WTC11 (cell line): ENCODE measurements around the gene DDX10. TPM values are rescaled to one million over a fixed set of nuclear protein-coding genes. Genes with fewer than 3 reads are reported as not detected.
A peak's percentile ranks its signal among the peaks of the same experiment; 100 is the strongest.

Source experiments
- ATAC-seq: fragments of 200-7000 bp; cut with Tn5 transposase; 2 replicates; pipeline ENCODE4 v1.10.0; 2021; ENCODE audit warnings: mild to moderate bottlenecking, moderate library complexity
- CTCF ChIA-PET: fragments of 300-600 bp; sonication (Branson Sonifier 250); formaldehyde crosslinking; loops from one replicate; lab custom pipeline; 2021; ENCODE audit warnings: antibody characterized with exemption; lab: Charles Lee
- POLR2A ChIA-PET: fragments of 350-600 bp; sonication (Branson Sonifier 250); formaldehyde crosslinking; loops from one replicate; lab custom pipeline; 2021; ENCODE audit warnings: antibody characterized with exemption; lab: Charles Lee
- DNase-seq: peaks from one replicate; pipeline ENCODE4 v3.0.0; 2021; ENCODE audit warnings: low spot score
- H3K27ac Mint-ChIP-seq: 2 replicates; pipeline ENCODE4 v1.8.0; 2021; ENCODE audit warnings: mixed read lengths
- H3K27me3 Mint-ChIP-seq: 2 replicates; pipeline ENCODE4 v1.8.0; 2021; ENCODE audit warnings: low read depth, mild to moderate bottlenecking, moderate library complexity, mixed read lengths
- H3K36me3 Mint-ChIP-seq: 2 replicates; pipeline ENCODE4 v1.8.0; 2021; ENCODE audit warnings: mixed read lengths
- H3K4me1 Mint-ChIP-seq: 2 replicates; pipeline ENCODE4 v1.8.0; 2022; ENCODE audit warnings: mixed read lengths
- H3K4me3 Mint-ChIP-seq: 2 replicates; pipeline ENCODE4 v1.8.0; 2021; ENCODE audit warnings: mild to moderate bottlenecking, moderate library complexity, mixed read lengths
- H3K9me3 Mint-ChIP-seq: 2 replicates; pipeline ENCODE4 v1.8.0; 2021; ENCODE audit warnings: mixed read lengths
- AFF4 ChIP-seq: sonication (generic); formaldehyde crosslinking; IDR thresholded peaks from 2 replicates; pipeline ENCODE4 v1.8.1; 2023; ENCODE audit warnings: mild to moderate bottlenecking, missing genetic modification reagents, borderline replicate concordance
- AR ChIP-seq: fragments of 250-450 bp; sonication (Bioruptor Pico); IDR thresholded peaks from 2 replicates; pipeline ENCODE4 v1.9.0; 2021; ENCODE audit warnings: mild to moderate bottlenecking
- CREB1 ChIP-seq: sonication (generic); formaldehyde crosslinking; IDR thresholded peaks from 2 replicates; pipeline ENCODE4 v1.8.0; 2023; ENCODE audit warnings: mild to moderate bottlenecking, missing genetic modification reagents
- FOXJ3 ChIP-seq: sonication (generic); formaldehyde crosslinking; IDR thresholded peaks from 2 replicates; pipeline ENCODE4 v1.9.0; 2021; ENCODE audit warnings: missing genetic modification reagents, mild to moderate bottlenecking, borderline replicate concordance
- JAZF1 ChIP-seq: fragments of 250-450 bp; sonication (Bioruptor Pico); IDR thresholded peaks from 2 replicates; pipeline ENCODE4 v1.9.0; 2021; ENCODE audit warnings: moderate library complexity, mild to moderate bottlenecking, inconsistent platforms
- MAX ChIP-seq: sonication (generic); formaldehyde crosslinking; IDR thresholded peaks from 2 replicates; pipeline ENCODE4 v1.8.0; 2022; ENCODE audit warnings: mild to moderate bottlenecking, missing genetic modification reagents
- MXD4 ChIP-seq: fragments of 250-450 bp; sonication (Bioruptor Pico); IDR thresholded peaks from 2 replicates; pipeline ENCODE4 v1.8.0; 2021; ENCODE audit warnings: mild to moderate bottlenecking, moderate library complexity, borderline replicate concordance
- NFYB ChIP-seq: sonication (generic); formaldehyde crosslinking; conservative IDR thresholded peaks from 2 replicates; pipeline ENCODE4 v1.8.0; 2022; ENCODE audit warnings: low read depth, missing genetic modification reagents
- NR3C1 ChIP-seq: sonication (generic); formaldehyde crosslinking; conservative IDR thresholded peaks from 2 replicates; pipeline ENCODE4 v1.8.1; 2023; ENCODE audit warnings: low read depth, mild to moderate bottlenecking, missing genetic modification reagents
- PRRX2 ChIP-seq: fragments of 250-450 bp; sonication (Bioruptor Pico); IDR thresholded peaks from 2 replicates; pipeline ENCODE4 v1.8.0; 2021; ENCODE audit warnings: mild to moderate bottlenecking
- SMAD3 ChIP-seq: sonication (generic); formaldehyde crosslinking; IDR thresholded peaks from 2 replicates; pipeline ENCODE4 v1.8.0; 2022; ENCODE audit warnings: missing genetic modification reagents, mild to moderate bottlenecking, borderline replicate concordance
- STAT6 ChIP-seq: sonication (generic); formaldehyde crosslinking; conservative IDR thresholded peaks from 2 replicates; pipeline ENCODE4 v1.8.1; 2023; ENCODE audit warnings: mild to moderate bottlenecking, low read depth, missing genetic modification reagents, moderate library complexity
- ZNF121 ChIP-seq: sonication (generic); formaldehyde crosslinking; IDR thresholded peaks from 2 replicates; pipeline ENCODE4 v1.8.0; 2023; ENCODE audit warnings: missing genetic modification reagents
- total RNA-seq: library from RNA; stranded (reverse); gene quantifications from 3 replicates; pipeline ENCODE4 v1.2.3, GENCODE V29; 2021
- TF ChIP-seq, protein P1 (sequence below): sonication (generic); formaldehyde crosslinking; IDR thresholded peaks from 2 replicates; pipeline ENCODE4 v1.8.1; 2023; ENCODE audit warnings: mild to moderate bottlenecking, missing genetic modification reagents, moderate library complexity
- TF ChIP-seq, protein P2 (sequence below): fragments of 250-450 bp; sonication (Bioruptor Pico); IDR thresholded peaks from 2 replicates; pipeline ENCODE4 v1.9.0; 2021; ENCODE audit warnings: moderate library complexity, mild to moderate bottlenecking, inconsistent platforms, borderline replicate concordance
- TF ChIP-seq, protein P3 (sequence below): sonication (generic); formaldehyde crosslinking; IDR thresholded peaks from 2 replicates; pipeline ENCODE4 v1.8.0; 2022; ENCODE audit warnings: mild to moderate bottlenecking, missing genetic modification reagents

The DDX10 gene
- total RNA-seq, 1 experiment from 2014 or later = 56.8 TPM

- Mint-ChIP-seq H3K36me3 (no peaks in the 10 kb centered on the region; the same call in 1 of the 2 replicates), H3K27ac (peak overlapping the region; percentile 7; the same call in 1 of the 2 replicates), H3K4me1 (peaks cover 27% of the 10 kb centered on the region), H3K9me3 (peaks cover 17% of the 10 kb centered on the region), H3K27me3 (no peaks in the 10 kb centered on the region; the same call in 1 of the 2 replicates), H3K4me3 (no peak overlapping the region)
- no peak for TF ChIP-seq STAT6 (CRISPR knock-in tag)
- no peak for TF ChIP-seq PRRX2 (CRISPR knock-in tag)
- TF ChIP-seq AR (CRISPR knock-in tag) = no peak
- TF ChIP-seq NR3C1 (CRISPR knock-in tag) = no peak
- no peak for TF ChIP-seq MAX (CRISPR knock-in tag)
- TF ChIP-seq, protein P1, sequence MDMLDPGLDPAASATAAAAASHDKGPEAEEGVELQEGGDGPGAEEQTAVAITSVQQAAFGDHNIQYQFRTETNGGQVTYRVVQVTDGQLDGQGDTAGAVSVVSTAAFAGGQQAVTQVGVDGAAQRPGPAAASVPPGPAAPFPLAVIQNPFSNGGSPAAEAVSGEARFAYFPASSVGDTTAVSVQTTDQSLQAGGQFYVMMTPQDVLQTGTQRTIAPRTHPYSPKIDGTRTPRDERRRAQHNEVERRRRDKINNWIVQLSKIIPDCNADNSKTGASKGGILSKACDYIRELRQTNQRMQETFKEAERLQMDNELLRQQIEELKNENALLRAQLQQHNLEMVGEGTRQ (CRISPR knock-in tag) = no peak
- no peak for TF ChIP-seq NFYB (CRISPR knock-in tag)
- no peak for TF ChIP-seq AFF4 (CRISPR knock-in tag)
- TF ChIP-seq, protein P2, sequence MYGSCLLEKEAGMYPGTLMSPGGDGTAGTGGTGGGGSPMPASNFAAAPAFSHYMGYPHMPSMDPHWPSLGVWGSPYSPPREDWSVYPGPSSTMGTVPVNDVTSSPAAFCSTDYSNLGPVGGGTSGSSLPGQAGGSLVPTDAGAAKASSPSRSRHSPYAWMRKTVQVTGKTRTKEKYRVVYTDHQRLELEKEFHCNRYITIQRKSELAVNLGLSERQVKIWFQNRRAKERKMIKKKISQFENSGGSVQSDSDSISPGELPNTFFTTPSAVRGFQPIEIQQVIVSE (CRISPR knock-in tag) = no peak
- no peak for TF ChIP-seq ZNF121 (CRISPR knock-in tag)
- TF ChIP-seq FOXJ3 (CRISPR knock-in tag) = no peak
- no peak for TF ChIP-seq CREB1 (CRISPR knock-in tag)
- no peak for TF ChIP-seq SMAD3 (CRISPR knock-in tag)
- TF ChIP-seq, protein P3, sequence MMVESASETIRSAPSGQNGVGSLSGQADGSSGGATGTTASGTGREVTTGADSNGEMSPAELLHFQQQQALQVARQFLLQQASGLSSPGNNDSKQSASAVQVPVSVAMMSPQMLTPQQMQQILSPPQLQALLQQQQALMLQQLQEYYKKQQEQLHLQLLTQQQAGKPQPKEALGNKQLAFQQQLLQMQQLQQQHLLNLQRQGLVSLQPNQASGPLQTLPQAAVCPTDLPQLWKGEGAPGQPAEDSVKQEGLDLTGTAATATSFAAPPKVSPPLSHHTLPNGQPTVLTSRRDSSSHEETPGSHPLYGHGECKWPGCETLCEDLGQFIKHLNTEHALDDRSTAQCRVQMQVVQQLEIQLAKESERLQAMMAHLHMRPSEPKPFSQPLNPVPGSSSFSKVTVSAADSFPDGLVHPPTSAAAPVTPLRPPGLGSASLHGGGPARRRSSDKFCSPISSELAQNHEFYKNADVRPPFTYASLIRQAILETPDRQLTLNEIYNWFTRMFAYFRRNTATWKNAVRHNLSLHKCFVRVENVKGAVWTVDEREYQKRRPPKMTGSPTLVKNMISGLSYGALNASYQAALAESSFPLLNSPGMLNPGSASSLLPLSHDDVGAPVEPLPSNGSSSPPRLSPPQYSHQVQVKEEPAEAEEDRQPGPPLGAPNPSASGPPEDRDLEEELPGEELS = no peak
- TF ChIP-seq MXD4 (CRISPR knock-in tag) = no peak
- no peak for TF ChIP-seq JAZF1
- DNase-seq = no peak
- ATAC-seq = peak; percentile 46
- ChIA-PET POLR2A (no interaction called here), CTCF (no interaction called here)
Measured at GRCh38 chr11:108966978-108967377, 302.1 kb downstream of the DDX10 start.
